ENCODE measurements around the gene RAB43. TPM values are rescaled to one million over a fixed set of nuclear protein-coding genes. Genes with fewer than 3 reads are reported as not detected.
A peak's percentile ranks its signal among the peaks of the same experiment; 100 is the strongest.

RAB43 gene
- total RNA-seq, 2 donors from 2014 or later, result 33.3 to 42.6 TPM

DNA sequence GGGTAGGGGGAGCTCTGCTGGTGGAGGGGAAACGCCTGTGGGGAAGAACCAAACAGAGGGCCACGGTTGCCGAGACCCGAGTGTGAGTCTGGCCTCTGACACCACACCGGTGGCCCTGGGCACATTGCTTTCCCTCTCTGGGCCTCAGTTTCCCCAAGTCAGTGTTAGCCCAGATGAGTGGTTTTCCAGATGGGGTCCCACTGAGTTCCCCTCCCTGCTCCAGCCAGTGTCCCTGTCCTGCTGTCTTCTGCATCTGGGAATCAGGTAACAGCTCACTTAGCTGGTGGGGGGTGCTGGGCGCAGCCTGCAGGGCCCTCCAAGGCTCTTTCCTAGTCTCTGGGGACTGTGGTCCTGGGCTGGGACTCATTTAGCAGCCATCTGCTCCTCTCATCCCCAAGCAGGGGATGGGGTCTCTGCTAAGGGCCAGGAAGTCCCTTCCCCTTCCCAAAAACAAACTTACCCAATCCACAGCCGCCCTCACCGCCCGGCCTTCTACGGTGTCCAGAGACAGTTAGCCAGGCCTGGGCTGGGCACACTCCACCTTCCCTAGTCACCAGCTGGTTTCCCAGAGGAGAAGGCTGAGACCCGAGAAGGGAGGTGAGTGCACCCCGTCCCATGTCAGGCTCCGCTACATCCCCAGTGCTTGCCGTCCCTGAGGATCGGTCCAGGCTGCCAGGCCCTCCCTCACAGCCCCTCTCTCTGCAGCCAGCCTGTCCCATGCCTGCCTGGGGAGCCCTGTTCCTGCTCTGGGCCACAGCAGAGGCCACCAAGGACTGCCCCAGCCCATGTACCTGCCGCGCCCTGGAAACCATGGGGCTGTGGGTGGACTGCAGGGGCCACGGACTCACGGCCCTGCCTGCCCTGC, 60.3 kb downstream of the RAB43 start:
- TF ChIP-seq, protein P1, sequence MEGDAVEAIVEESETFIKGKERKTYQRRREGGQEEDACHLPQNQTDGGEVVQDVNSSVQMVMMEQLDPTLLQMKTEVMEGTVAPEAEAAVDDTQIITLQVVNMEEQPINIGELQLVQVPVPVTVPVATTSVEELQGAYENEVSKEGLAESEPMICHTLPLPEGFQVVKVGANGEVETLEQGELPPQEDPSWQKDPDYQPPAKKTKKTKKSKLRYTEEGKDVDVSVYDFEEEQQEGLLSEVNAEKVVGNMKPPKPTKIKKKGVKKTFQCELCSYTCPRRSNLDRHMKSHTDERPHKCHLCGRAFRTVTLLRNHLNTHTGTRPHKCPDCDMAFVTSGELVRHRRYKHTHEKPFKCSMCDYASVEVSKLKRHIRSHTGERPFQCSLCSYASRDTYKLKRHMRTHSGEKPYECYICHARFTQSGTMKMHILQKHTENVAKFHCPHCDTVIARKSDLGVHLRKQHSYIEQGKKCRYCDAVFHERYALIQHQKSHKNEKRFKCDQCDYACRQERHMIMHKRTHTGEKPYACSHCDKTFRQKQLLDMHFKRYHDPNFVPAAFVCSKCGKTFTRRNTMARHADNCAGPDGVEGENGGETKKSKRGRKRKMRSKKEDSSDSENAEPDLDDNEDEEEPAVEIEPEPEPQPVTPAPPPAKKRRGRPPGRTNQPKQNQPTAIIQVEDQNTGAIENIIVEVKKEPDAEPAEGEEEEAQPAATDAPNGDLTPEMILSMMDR (IDR thresholded peaks at IDR 0.05), result no peak
- no peak for DNase-seq
- no peaks in the 10 kb centered on the region for H3K36me3 ChIP-seq
- H3K27ac ChIP-seq, result no peak overlapping the region
- peaks cover under 1% of the 10 kb centered on the region for H3K4me1 ChIP-seq
- no peaks in the 10 kb centered on the region for H3K27me3 ChIP-seq
- no peak overlapping the region for H3K4me3 ChIP-seq
- intact Hi-C loops (cut with DNase I), result no loop called here
- H3K9ac ChIP-seq (ENCODE audit: low read depth in 2 of 2, low read length in 2 of 2), result peak overlapping the region in 1 of 2 donors; percentile 17
- H3K9me3 ChIP-seq, result no peaks in the 10 kb centered on the region

DNA sequence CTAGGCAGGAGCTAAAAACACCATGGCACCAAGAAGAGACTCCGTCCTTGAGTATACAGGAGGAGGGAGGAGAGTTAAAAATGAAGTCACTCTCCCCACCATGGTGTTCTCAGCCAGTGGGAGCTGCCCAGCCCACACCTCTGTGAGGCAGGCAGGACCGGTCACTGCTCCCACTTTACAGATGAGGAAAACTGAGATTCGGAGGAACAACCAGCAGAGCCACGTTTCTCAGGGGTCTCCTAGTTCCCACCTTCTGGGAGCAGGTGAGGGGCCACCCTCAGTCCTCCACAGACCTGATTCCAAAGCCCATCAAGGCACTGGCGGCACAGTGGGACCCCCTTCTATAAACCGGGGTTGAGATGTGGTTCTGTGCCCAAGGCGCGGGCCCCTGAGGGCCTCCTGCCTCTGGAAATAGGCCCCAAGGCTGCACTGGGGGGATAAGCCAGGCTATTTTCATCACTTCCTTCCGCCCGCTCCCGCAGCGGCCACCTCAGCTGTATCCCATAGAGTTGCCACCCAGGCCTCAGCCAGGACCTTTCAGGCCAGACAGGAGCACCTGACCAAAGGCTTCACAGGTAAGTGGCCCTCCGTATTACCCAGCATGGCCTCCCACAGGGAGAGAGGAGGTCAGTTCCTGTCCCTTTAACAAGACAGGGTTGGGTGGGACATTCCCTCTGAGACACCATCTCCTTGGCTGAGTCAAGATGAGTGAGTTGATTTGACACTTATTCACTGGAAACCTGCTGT, 61.2 kb downstream of the RAB43 start, which contains the start of gene GP9:
GP9 (plus strand) TSS at position 504 of the 747 bp plus-strand sequence. CDS start 961 bp downstream, outside the sequence.
- TF ChIP-seq, protein P1 (IDR thresholded peaks at IDR 0.05), result no peak
- no peaks in the 10 kb centered on the region for H3K36me3 ChIP-seq
- peaks cover 3% of the 10 kb centered on the region for H3K4me1 ChIP-seq
- peak within 1 kb of the TSS in 1 of 2 donors; percentile 17 for H3K9ac ChIP-seq (ENCODE audit: low read depth in 2 of 2, low read length in 2 of 2)
- H3K9me3 ChIP-seq, result no peaks in the 10 kb centered on the region
- H3K27me3 ChIP-seq, result no peaks in the 10 kb centered on the region
- H3K4me3 ChIP-seq, result no peak within 1 kb of the TSS
- intact Hi-C loops (cut with DNase I), result no loop called here
- no peak within 1 kb of the TSS for H3K27ac ChIP-seq
- no peak for DNase-seq

DNA sequence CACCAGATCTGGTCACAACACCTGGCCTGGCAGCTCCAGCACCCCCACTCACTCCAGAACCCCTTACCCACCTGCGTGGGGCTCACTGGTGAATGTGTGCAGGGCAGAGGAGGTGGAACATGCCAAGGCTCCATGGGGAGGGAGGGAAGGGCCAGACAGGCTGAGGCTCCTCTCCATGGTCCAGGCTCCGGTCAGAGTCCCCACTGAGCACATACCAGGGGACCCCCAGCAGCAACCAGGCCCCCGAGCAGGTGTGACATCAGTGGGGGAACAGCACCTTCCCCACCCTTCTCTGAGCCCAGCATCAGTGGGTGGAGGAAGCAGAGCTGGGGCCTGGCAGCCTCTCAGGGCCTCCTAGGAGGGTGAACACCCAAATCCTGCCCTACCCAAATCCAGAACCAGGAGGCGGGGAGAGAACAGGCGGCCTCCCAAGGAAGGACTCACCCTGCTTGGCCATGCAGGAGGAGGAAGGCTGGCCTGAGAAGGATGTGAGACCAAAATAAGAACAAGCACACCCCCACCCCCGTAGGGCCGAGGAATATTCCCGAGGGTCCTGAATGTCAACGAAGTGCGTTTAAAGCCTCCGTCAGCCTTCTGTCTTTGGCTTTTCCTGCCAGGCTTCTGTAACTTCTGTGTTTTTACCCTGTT, 62.2 kb downstream of the RAB43 start:
- H3K9me3 ChIP-seq, result no peaks in the 10 kb centered on the region
- intact Hi-C loops (cut with DNase I), result no loop called here
- H3K4me1 ChIP-seq, result peaks cover 3% of the 10 kb centered on the region
- H3K36me3 ChIP-seq, result no peaks in the 10 kb centered on the region
- no peak for DNase-seq
- H3K27me3 ChIP-seq, result no peaks in the 10 kb centered on the region
- H3K9ac ChIP-seq (ENCODE audit: low read depth in 2 of 2, low read length in 2 of 2), result peak overlapping the region in 1 of 2 donors; percentile 5
- no peak overlapping the region for H3K4me3 ChIP-seq
- peak overlapping the region; percentile 8 for H3K27ac ChIP-seq
- TF ChIP-seq, protein P1 (IDR thresholded peaks at IDR 0.05), result no peak

DNA sequence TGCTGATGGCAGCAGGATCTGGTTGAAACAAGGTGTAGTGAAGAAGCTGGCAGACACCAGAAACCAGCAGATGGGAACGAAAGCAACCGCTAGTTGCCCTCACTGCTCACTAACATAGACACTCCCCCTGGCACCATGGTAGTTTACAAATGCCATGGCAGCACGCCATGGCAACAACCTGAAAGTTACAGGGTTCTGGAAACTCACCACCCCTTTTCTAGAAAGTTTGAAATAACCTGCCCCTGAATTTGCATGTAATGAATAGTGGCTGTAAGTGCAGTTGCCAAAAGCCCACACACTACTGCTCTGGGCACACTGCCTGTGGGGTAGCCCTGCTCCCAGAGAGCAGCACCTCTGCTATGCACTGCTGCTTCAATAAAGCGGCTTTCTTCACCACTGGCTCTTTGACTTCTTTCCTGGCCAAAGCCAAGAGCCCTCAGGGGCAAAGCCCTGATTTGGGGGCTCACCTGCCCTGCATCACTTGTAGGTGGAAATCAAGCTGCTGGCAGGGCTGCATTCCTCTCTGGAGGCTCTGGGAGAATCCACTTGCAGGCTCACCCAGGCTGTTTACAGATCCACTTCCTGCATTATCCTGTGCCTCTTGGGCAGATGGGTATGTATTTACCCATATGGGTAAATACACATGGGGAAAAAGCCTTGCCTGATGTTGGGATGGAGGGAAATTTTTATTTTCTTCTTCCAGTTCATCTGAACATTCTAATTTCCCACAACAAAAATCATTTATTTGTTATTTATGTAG, 63.0 kb downstream of the RAB43 start:
- H3K27me3 ChIP-seq, result no peaks in the 10 kb centered on the region
- intact Hi-C loops (cut with DNase I), result no loop called here
- H3K36me3 ChIP-seq, result no peaks in the 10 kb centered on the region
- no peaks in the 10 kb centered on the region for H3K9me3 ChIP-seq
- H3K4me3 ChIP-seq, result no peak overlapping the region
- peak; percentile 69 for DNase-seq
- H3K9ac ChIP-seq (ENCODE audit: low read depth in 2 of 2, low read length in 2 of 2), result peak overlapping the region in 1 of 2 donors; percentile 47
- TF ChIP-seq, protein P1 (IDR thresholded peaks at IDR 0.05), result no peak
- H3K4me1 ChIP-seq, result peaks cover 3% of the 10 kb centered on the region
- peak overlapping the region; percentile 8 for H3K27ac ChIP-seq
